Gastrocnemius medialis (tissue), 4 donors: ENCODE measurements around the gene ERC2. TPM values are rescaled to one million over a fixed set of nuclear protein-coding genes. Genes with fewer than 3 reads are reported as not detected.

Experiments
- ATAC-seq, 2 donors: fragments of 150-250 bp; one replicate each; pipeline ENCODE4 v1.9.1; 2016
- DNase-seq, 2 donors: peaks; one replicate each; pipeline ENCODE4 v3.0.0-alpha.2; 2019
- H3K27ac ChIP-seq, 4 donors: fragments of 200-600 bp; sonication (generic); 1 replicate in 1 of 4; 2 replicates in 3 of 4; pipeline ENCODE4 v1.5.1; 2016 to 2018; ENCODE audit warnings: mild to moderate bottlenecking in 2 of 4, moderate library complexity in 1 of 4
- H3K27me3 ChIP-seq, 3 donors: fragments of 200-600 bp; sonication (generic) in 2 of 3; 1 replicate in 1 of 3; 2 replicates in 2 of 3; pipeline versions ENCODE4 v1.5.1 to v1.6.0; 2016 to 2019; ENCODE audit warnings: mild to moderate bottlenecking in 1 of 3, moderate library complexity in 1 of 3
- H3K36me3 ChIP-seq, 2 donors: fragments of 200-600 bp; sonication (generic) in 1 of 2; one replicate each; pipeline ENCODE4 v1.5.1; 2017 to 2018
- H3K4me1 ChIP-seq, 2 donors: fragments of 200-600 bp; sonication (generic) in 1 of 2; one replicate each; pipeline ENCODE4 v1.5.1; 2016 to 2017; ENCODE audit warnings: mild to moderate bottlenecking in 2 of 2
- H3K4me3 ChIP-seq, 4 donors: fragments of 200-600 bp; sonication (generic) in 3 of 4; 1 replicate in 1 of 4; 2 replicates in 3 of 4; pipeline ENCODE4 v1.5.1; 2016 to 2019; ENCODE audit warnings: mild to moderate bottlenecking in 2 of 4
- H3K9me3 ChIP-seq, 3 donors: fragments of 200-600 bp; sonication (generic) in 2 of 3; 1 replicate in 1 of 3; 2 replicates in 2 of 3; pipeline ENCODE4 v1.5.1; 2016 to 2019
- CTCF ChIP-seq, 5 experiments: fragments of 450-650 bp in 3 of 5; fragments of 200-600 bp in 2 of 5; sonication (generic) in 2 of 5; IDR thresholded peaks in 4 of 5; conservative IDR thresholded peaks in 1 of 5; 1 replicate in 4 of 5; 2 replicates in 1 of 5; pipeline ENCODE4 v1.5.1; 2016 to 2019; ENCODE audit warnings: antibody characterized with exemption in 5 of 5, mild to moderate bottlenecking in 3 of 5, moderate library complexity in 3 of 5
- POLR2A ChIP-seq, 2 donors: fragments of 450-650 bp; IDR thresholded peaks; one replicate each; pipeline ENCODE4 v1.6.1; 2017; ENCODE audit warnings: antibody characterized with exemption in 2 of 2, mild to moderate bottlenecking in 2 of 2, moderate library complexity in 2 of 2
- in situ Hi-C, 4 donors: fragments of 200-750 bp; cut with MboI; loops; one replicate each; pipeline versions ENCODE4 v1.15.0 to v1.8.0; 2017; ENCODE audit warnings: low sequenced_read_pairs in 4 of 4
- intact Hi-C: fragments of 100-400 bp; cut with DNase I; formaldehyde crosslinking; loops from one replicate; pipeline ENCODE4 v1.15.1; 2023; ENCODE audit warnings: low total_unique reads
- total RNA-seq, 4 donors: library from RNA; depleted of rRNA; stranded (reverse); fragments of >200 nt; gene quantifications; one replicate each; pipeline versions ENCODE4 v1.1.0 to v1.2.3, GENCODE V29; 2016

ERC2 gene
- total RNA-seq, 4 donors from 2014 or later, result not detected

DNA sequence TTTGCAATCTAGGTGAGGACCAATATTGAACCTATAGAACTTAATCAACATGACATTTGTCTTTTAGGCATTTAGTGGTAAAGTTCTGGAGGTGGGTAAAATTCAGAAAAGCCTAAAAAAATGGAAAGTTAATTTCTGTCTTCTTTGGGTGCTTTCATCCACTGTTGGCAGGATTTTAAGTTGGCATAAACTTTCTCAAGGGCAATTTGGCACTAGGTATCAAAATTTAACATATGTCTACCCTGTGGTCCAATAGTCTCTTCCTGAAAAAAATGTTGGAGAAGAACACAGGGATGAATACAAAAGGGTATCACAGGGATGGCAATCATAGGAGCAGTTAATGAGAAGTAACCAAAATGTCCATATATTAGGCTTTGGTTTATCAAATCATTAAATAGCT lies 754.2 kb downstream of the ERC2 start:
- intact Hi-C loops, result no loop called here
- no peak for TF ChIP-seq CTCF (IDR thresholded peaks at IDR 0.05 in 4 of 5, conservative IDR thresholded peaks at IDR 0.05 in 1 of 5)
- no peak for TF ChIP-seq POLR2A (IDR thresholded peaks at IDR 0.05)
- in situ Hi-C loops, result no loop called here
- Histone ChIP-seq H3K4me3 (no peak overlapping the region), H3K27ac (no peak overlapping the region), H3K4me1 (no peaks in the 10 kb centered on the region), H3K36me3 (no peaks in the 10 kb centered on the region), H3K27me3 (peaks cover 0 to 3% (median 0%) of the 10 kb centered on the region in 3 donors), H3K9me3 (no peaks in the 10 kb centered on the region)
- no peak for ATAC-seq
- no peak for DNase-seq

DNA sequence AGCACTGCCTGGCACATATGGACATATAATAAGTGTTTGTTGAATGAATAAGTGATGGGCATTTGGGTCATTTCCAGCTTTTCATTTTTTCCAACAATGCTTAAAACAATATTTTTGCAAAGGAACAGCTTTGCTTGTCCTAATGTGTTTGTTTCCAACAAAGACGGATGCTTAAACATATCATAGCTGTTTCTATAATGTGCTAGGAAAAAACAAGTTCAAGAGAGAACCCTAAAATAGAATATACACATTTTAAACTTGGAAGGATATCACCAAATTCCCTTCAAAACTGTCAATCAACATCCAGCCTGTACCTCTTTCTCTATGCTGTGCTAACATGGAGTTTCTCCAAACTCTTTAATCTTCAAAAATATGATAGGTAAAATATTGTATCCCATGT lies 756.6 kb downstream of the ERC2 start:
- Histone ChIP-seq H3K27me3 (peaks cover 0 to 6% (median 0%) of the 10 kb centered on the region in 3 donors), H3K9me3 (no peaks in the 10 kb centered on the region), H3K27ac (no peak overlapping the region), H3K36me3 (no peaks in the 10 kb centered on the region), H3K4me1 (no peaks in the 10 kb centered on the region), H3K4me3 (no peak overlapping the region)
- no peak for ATAC-seq
- DNase-seq, result no peak
- in situ Hi-C loops (no loop called here), intact Hi-C loops (no loop called here)
- TF ChIP-seq POLR2A (IDR thresholded peaks at IDR 0.05) (no peak), CTCF (IDR thresholded peaks at IDR 0.05 in 4 of 5, conservative IDR thresholded peaks at IDR 0.05 in 1 of 5) (no peak)

DNA sequence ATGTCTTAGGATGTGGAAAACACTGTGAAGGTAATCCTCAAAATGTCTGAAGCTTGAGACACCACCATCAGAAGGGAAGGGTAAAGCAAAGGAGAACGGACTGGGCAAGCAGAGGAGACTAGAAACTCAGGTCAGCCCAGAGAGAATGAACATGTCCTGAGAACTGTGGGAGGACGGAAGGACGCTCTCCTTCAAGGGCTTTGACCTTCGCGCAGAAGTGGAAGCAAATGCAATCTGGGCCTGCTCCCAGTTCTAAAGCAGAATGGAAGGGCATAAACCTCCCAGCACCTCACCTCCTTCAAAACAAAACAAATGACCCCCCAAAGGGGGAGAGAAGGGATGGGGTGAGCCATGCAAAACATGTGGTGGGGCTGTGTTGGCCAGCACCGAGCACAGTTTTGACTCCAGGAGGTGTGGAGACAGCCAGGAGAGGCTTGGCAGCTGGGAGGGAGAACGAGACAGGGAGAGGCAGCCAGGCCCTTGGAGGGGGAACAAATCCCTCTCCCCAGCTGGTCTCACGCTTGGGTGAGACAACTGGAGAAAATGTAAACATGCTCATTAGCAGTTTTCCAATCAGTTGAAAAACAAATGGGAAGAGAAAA lies 758.8 kb downstream of the ERC2 start:
- Histone ChIP-seq H3K9me3 (no peaks in the 10 kb centered on the region), H3K4me1 (no peaks in the 10 kb centered on the region), H3K4me3 (no peak overlapping the region), H3K27ac (no peak overlapping the region), H3K27me3 (peaks cover 0 to 6% (median 0%) of the 10 kb centered on the region in 3 donors), H3K36me3 (no peaks in the 10 kb centered on the region)
- DNase-seq (no peak), ATAC-seq (no peak)
- no peak for TF ChIP-seq POLR2A (IDR thresholded peaks at IDR 0.05)
- TF ChIP-seq CTCF (IDR thresholded peaks at IDR 0.05 in 4 of 5, conservative IDR thresholded peaks at IDR 0.05 in 1 of 5), result no peak
- intact Hi-C loops (no loop called here), in situ Hi-C loops (no loop called here)

- ATAC-seq (no peak), DNase-seq (no peak)
- no peaks in the 10 kb centered on the region for H3K36me3 ChIP-seq
- in situ Hi-C loops (no loop called here), intact Hi-C loops (no loop called here)
- peaks cover 0 to 4% (median 0%) of the 10 kb centered on the region in 3 donors for H3K27me3 ChIP-seq
- H3K4me3 ChIP-seq, result no peak overlapping the region
- TF ChIP-seq CTCF (IDR thresholded peaks at IDR 0.05 in 4 of 5, conservative IDR thresholded peaks at IDR 0.05 in 1 of 5), result no peak
- TF ChIP-seq POLR2A (IDR thresholded peaks at IDR 0.05), result no peak
- no peaks in the 10 kb centered on the region for H3K4me1 ChIP-seq
- H3K9me3 ChIP-seq, result no peaks in the 10 kb centered on the region
- H3K27ac ChIP-seq, result no peak overlapping the region
These were observed 759.3 kb downstream of the ERC2 start for GRCh38 chr3:55708921-55709320.

GRCh38 chr3:55708242-55708641 lies 760.0 kb downstream of the ERC2 start:
- TF ChIP-seq POLR2A (IDR thresholded peaks at IDR 0.05) (no peak), CTCF (IDR thresholded peaks at IDR 0.05 in 4 of 5, conservative IDR thresholded peaks at IDR 0.05 in 1 of 5) (no peak)
- Histone ChIP-seq H3K4me1 (no peaks in the 10 kb centered on the region), H3K4me3 (no peak overlapping the region), H3K9me3 (no peaks in the 10 kb centered on the region), H3K27ac (no peak overlapping the region), H3K36me3 (no peaks in the 10 kb centered on the region), H3K27me3 (peaks cover 0 to 4% (median 0%) of the 10 kb centered on the region in 3 donors)
- no peak for ATAC-seq
- in situ Hi-C loops, result no loop called here
- intact Hi-C loops, result no loop called here
- no peak for DNase-seq
